ENCODE measurements around the gene ETFB. TPM values are rescaled to one million over a fixed set of nuclear protein-coding genes. Genes with fewer than 3 reads are reported as not detected.

Gene ETFB
- total RNA-seq, 2 donors from 2014 or later = 225 to 267 TPM

- intact Hi-C loops (cut with DNase I) = loop anchor here (2.0 to 10.0 kb wide), 3 partner anchors 29 to 319 kb away; partner anchors contain the start of gene ETFB (in 1 of the 2)
- ATAC-seq = no peak
- DNase-seq = peak; percentile 18
These were observed 28.2 kb downstream of the ETFB start for GRCh38 chr19:51337861-51338562.

GRCh38 chr19:51337141-51337860, 28.9 kb downstream of the ETFB start:
- no peak for ATAC-seq
- DNase-seq = peak; percentile 24
- intact Hi-C loops (cut with DNase I) = loop anchor here in 1 of 2 donors (10.0 kb wide), 1 partner anchor 68 kb away; no protein-coding TSS in a partner anchor

GRCh38 chr19:51333836-51334460, 32.2 kb downstream of the ETFB start:
- ATAC-seq (no peak), DNase-seq (no peak)
- intact Hi-C loops (cut with DNase I) = loop anchor here in 1 of 2 donors (10.0 kb wide), 1 partner anchor 71 kb away; no protein-coding TSS in a partner anchor

GRCh38 chr19:51331716-51332115, 34.5 kb downstream of the ETFB start:
- no peak for DNase-seq
- intact Hi-C loops (cut with DNase I) = loop anchor here in 1 of 2 donors (10.0 kb wide), 1 partner anchor 73 kb away; no protein-coding TSS in a partner anchor
- no peak for ATAC-seq

- ATAC-seq (no peak), DNase-seq (no peak)
- intact Hi-C loops (cut with DNase I) = loop anchor here in 1 of 2 donors (10.0 kb wide), 1 partner anchor 74 kb away; no protein-coding TSS in a partner anchor
These were observed 35.0 kb downstream of the ETFB start for GRCh38 chr19:51331193-51331592.

- ATAC-seq (no peak), DNase-seq (no peak)
- intact Hi-C loops (cut with DNase I) = loop anchor here in 1 of 2 donors (10.0 kb wide), 1 partner anchor 74 kb away; no protein-coding TSS in a partner anchor
These were observed 35.8 kb downstream of the ETFB start for GRCh38 chr19:51330366-51330765.

- ATAC-seq (no peak), DNase-seq (no peak)
- intact Hi-C loops (cut with DNase I) = no loop called here
These were observed 36.8 kb downstream of the ETFB start for GRCh38 chr19:51329411-51329810.

GRCh38 chr19:51327066-51328001, 38.9 kb downstream of the ETFB start:
- DNase-seq = peak; percentile 64
- peak; percentile 63 to 78 for ATAC-seq
- intact Hi-C loops (cut with DNase I) = no loop called here

GRCh38 chr19:51326216-51327065, 39.7 kb downstream of the ETFB start:
- ATAC-seq (no peak), DNase-seq (no peak)

GRCh38 chr19:51325161-51325976, 40.8 kb downstream of the ETFB start:
- intact Hi-C loops (cut with DNase I) = no loop called here
- ATAC-seq (no peak), DNase-seq (no peak)

More at GRCh38 chr19:51326216-51327065, 39.7 kb downstream of the ETFB start:
- intact Hi-C loops (cut with DNase I) = no loop called here

GRCh38 chr19:51324167-51324481, 42.1 kb downstream of the ETFB start:
- intact Hi-C loops (cut with DNase I) = no loop called here
- ATAC-seq (no peak), DNase-seq (no peak)

- intact Hi-C loops (cut with DNase I) = no loop called here
- ATAC-seq (no peak), DNase-seq (no peak)
These were observed 42.6 kb downstream of the ETFB start for GRCh38 chr19:51323481-51324166.

GRCh38 chr19:51321799-51322198, 44.4 kb downstream of the ETFB start:
- ATAC-seq (no peak), DNase-seq (no peak)
- intact Hi-C loops (cut with DNase I) = no loop called here

- intact Hi-C loops (cut with DNase I) = no loop called here
- no peak for DNase-seq
- ATAC-seq = peak in 1 of 2 donors; percentile 14
These were observed 45.9 kb downstream of the ETFB start for GRCh38 chr19:51320280-51320657.

GRCh38 chr19:51319649-51320279, 46.4 kb downstream of the ETFB start:
- DNase-seq = no peak
- ATAC-seq = no peak
- intact Hi-C loops (cut with DNase I) = no loop called here
